A549 (cell line): ENCODE results near the gene HIGD1C. TPM values are rescaled to one million over a fixed set of nuclear protein-coding genes. Genes with fewer than 3 reads are reported as not detected.

Experiments
- ATAC-seq, 2 experiments: fragments of 200-7000 bp in 1 of 2; fragments of >200 bp in 1 of 2; cut with Nextera tagmentation in 1 of 2; cut with Tn5 transposase in 1 of 2; 3 replicates each; pipeline versions ENCODE4 v1.8.0 to v1.9.1; 2018 to 2020; ENCODE audit warnings: mild to moderate bottlenecking in 1 of 2, moderate library complexity in 1 of 2
- CTCF ChIA-PET: fragments of 300-600 bp; sonication (Branson Sonifier 250); formaldehyde crosslinking; extraction: SDS; loops from one replicate; lab custom pipeline; 2021; ENCODE audit warnings: antibody characterized with exemption, inconsistent platforms; lab: Yijun Ruan, JAX
- POLR2A ChIA-PET: fragments of 350-600 bp; formaldehyde crosslinking; extraction: SDS; loops from one replicate; lab custom pipeline; 2021; ENCODE audit warnings: antibody characterized with exemption, inconsistent platforms; lab: Yijun Ruan, JAX
- DNase-seq, 2 experiments: peaks; one replicate each; pipeline versions ENCODE4 v3.0.0 to v3.0.0-alpha.2; 2011 to 2016; ENCODE audit warnings: low read depth in 1 of 2, low spot score in 1 of 2
- FAIRE-seq: peaks from 2 replicates; lab custom pipeline; 2011; peaks lifted over from hg19 to GRCh38; lab: Jason Lieb, UNC
- H3K27ac ChIP-seq, 2 experiments: fragments of >200 bp; sonication (Bioruptor Twin); formaldehyde crosslinking; 3 replicates each; pipeline ENCODE4 v1.5.1; 2016 to 2017
- H3K4me1 ChIP-seq: fragments of >200 bp; sonication (Bioruptor Twin); formaldehyde crosslinking; 3 replicates; pipeline ENCODE4 v1.6.1; 2016
- H3K4me2 ChIP-seq: fragments of >200 bp; sonication (Bioruptor Twin); formaldehyde crosslinking; 3 replicates; pipeline ENCODE4 v1.6.1; 2016
- H3K4me3 ChIP-seq: fragments of >200 bp; sonication (Bioruptor Twin); formaldehyde crosslinking; 3 replicates; pipeline ENCODE4 v1.5.1; 2016
- H3K9me3 ChIP-seq: fragments of >200 bp; sonication (Bioruptor Twin); formaldehyde crosslinking; 3 replicates; pipeline ENCODE4 v1.6.1; 2016
- ATOH8 ChIP-seq: fragments of 250-450 bp; sonication (Bioruptor Pico); IDR thresholded peaks from 2 replicates; pipeline ENCODE4 v1.5.0; 2020; ENCODE audit warnings: low read depth, mild to moderate bottlenecking, moderate library complexity
- BCL3 ChIP-seq: fragments of >200 bp; sonication (Bioruptor Twin); formaldehyde crosslinking; IDR thresholded peaks from 3 replicates; pipeline ENCODE4 v1.6.1; 2016
- CBX8 ChIP-seq: fragments of 200-600 bp; sonication (generic); IDR thresholded peaks from 2 replicates; pipeline ENCODE4 v1.6.1; 2016
- CEBPB ChIP-seq, 2 experiments: fragments of >200 bp in 1 of 2; sonication (Bioruptor Twin) in 1 of 2; formaldehyde crosslinking in 1 of 2; IDR thresholded peaks; 2 replicates each; pipeline ENCODE4 v1.6.1; 2012 to 2016
- CHD4 ChIP-seq: fragments of 200-600 bp; sonication (generic); IDR thresholded peaks from 2 replicates; pipeline ENCODE4 v1.6.1; 2016; ENCODE audit warnings: antibody characterized with exemption, mild to moderate bottlenecking, borderline replicate concordance
- EHF ChIP-seq: fragments of 250-450 bp; sonication (Bioruptor Pico); IDR thresholded peaks from 2 replicates; pipeline ENCODE4 v1.5.0; 2020; ENCODE audit warnings: mild to moderate bottlenecking
- EHMT2 ChIP-seq: fragments of 200-600 bp; sonication (generic); IDR thresholded peaks from 2 replicates; pipeline ENCODE4 v1.6.1; 2016; ENCODE audit warnings: antibody characterized with exemption, low read depth, mild to moderate bottlenecking, moderate library complexity
- FOSB ChIP-seq: fragments of 250-450 bp; sonication (Bioruptor Pico); IDR thresholded peaks from 2 replicates; pipeline ENCODE4 v1.5.0; 2020; ENCODE audit warnings: mild to moderate bottlenecking, moderate library complexity
- HES2 ChIP-seq: fragments of >200 bp; sonication (Bioruptor Twin); formaldehyde crosslinking; IDR thresholded peaks from 2 replicates; pipeline ENCODE4 v1.6.1; 2016
- HOXA7 ChIP-seq: fragments of 250-450 bp; sonication (Bioruptor Pico); IDR thresholded peaks from 2 replicates; pipeline ENCODE4 v1.5.0; 2020; ENCODE audit warnings: mild to moderate bottlenecking, moderate library complexity
- HOXB13 ChIP-seq: fragments of 250-450 bp; sonication (Bioruptor Pico); IDR thresholded peaks from 2 replicates; pipeline ENCODE4 v1.5.0; 2020; ENCODE audit warnings: low read depth, mild to moderate bottlenecking, moderate library complexity
- HOXB5 ChIP-seq: fragments of 250-450 bp; sonication (Bioruptor Pico); IDR thresholded peaks from 2 replicates; pipeline ENCODE4 v1.5.0; 2020; ENCODE audit warnings: mild to moderate bottlenecking, moderate library complexity
- JUN ChIP-seq, 2 experiments: fragments of >200 bp; sonication (Bioruptor Twin); formaldehyde crosslinking; IDR thresholded peaks; 2 replicates in 1 of 2; 3 replicates in 1 of 2; pipeline ENCODE4 v1.6.1; 2016 to 2017
- KDM5A ChIP-seq: fragments of 200-600 bp; sonication (generic); IDR thresholded peaks from 2 replicates; pipeline ENCODE4 v1.6.1; 2016; ENCODE audit warnings: antibody characterized with exemption, mild to moderate bottlenecking
- MAFK ChIP-seq: fragments of 450-650 bp; IDR thresholded peaks from 2 replicates; pipeline ENCODE4 v1.6.1; 2014; ENCODE audit not compliant: partially characterized antibody
- MAX ChIP-seq: IDR thresholded peaks from 2 replicates; pipeline ENCODE4 v1.6.1; 2012
- PBX3 ChIP-seq: IDR thresholded peaks from 2 replicates; pipeline ENCODE4 v1.6.1; 2012
- PHF8 ChIP-seq: fragments of 200-600 bp; sonication (generic); IDR thresholded peaks from 2 replicates; pipeline ENCODE4 v1.6.1; 2016; ENCODE audit warnings: low read depth, mild to moderate bottlenecking, antibody characterized with exemption, moderate library complexity, borderline replicate concordance
- POLR2A ChIP-seq: IDR thresholded peaks from 2 replicates; pipeline ENCODE4 v1.6.1; 2012; ENCODE audit warnings: mild to moderate bottlenecking, low read length
- RAD21 ChIP-seq, 2 experiments: fragments of >200 bp in 1 of 2; sonication (Bioruptor Twin) in 1 of 2; formaldehyde crosslinking in 1 of 2; IDR thresholded peaks in 1 of 2; conservative IDR thresholded peaks in 1 of 2; 2 replicates in 1 of 2; 3 replicates in 1 of 2; pipeline ENCODE4 v1.6.1; 2012 to 2018; ENCODE audit warnings: inconsistent platforms in 1 of 2
- RARB ChIP-seq: fragments of 250-450 bp; sonication (Bioruptor Pico); IDR thresholded peaks from 2 replicates; pipeline ENCODE4 v1.8.0; 2021; ENCODE audit warnings: mild to moderate bottlenecking, moderate library complexity
- RCOR1 ChIP-seq: fragments of 150-350 bp; IDR thresholded peaks from 2 replicates; pipeline ENCODE4 v1.6.1; 2014; ENCODE audit warnings: antibody characterized with exemption, low read length, low read depth
- RFX5 ChIP-seq: fragments of 450-650 bp; IDR thresholded peaks from 2 replicates; pipeline ENCODE4 v1.7.1; 2014; ENCODE audit warnings: antibody characterized with exemption, mild to moderate bottlenecking, moderate library complexity
- TFCP2L1 ChIP-seq: fragments of 250-450 bp; sonication (Bioruptor Pico); IDR thresholded peaks from 2 replicates; pipeline ENCODE4 v1.5.0; 2021; ENCODE audit warnings: mild to moderate bottlenecking
- TP53 ChIP-seq: fragments of 250-450 bp; sonication (Bioruptor Pico); IDR thresholded peaks from 2 replicates; pipeline ENCODE4 v1.5.0; 2021; ENCODE audit warnings: mild to moderate bottlenecking, moderate library complexity
- ZNF302 ChIP-seq: fragments of 250-450 bp; sonication (Bioruptor Pico); IDR thresholded peaks from 2 replicates; pipeline ENCODE4 v1.9.0; 2021; ENCODE audit warnings: inconsistent platforms, mild to moderate bottlenecking, moderate library complexity
- WGBS: methylation state at CpG from one replicate; pipeline ENCODE4 v1.1.6; 2017; ENCODE audit errors: missing lambda C conversion rate; 5-methylcytosine and 5-hydroxymethylcytosine counted together
- polyA plus RNA-seq, 4 experiments: library from polyadenylated mRNA; depleted of rRNA in 3 of 4; stranded (reverse); fragments of >200 nt; fragmentation: RNase III in 1 of 4; extraction: RNeasy Plus Mini Kit Qiagen cat#74134 plus additional on column Dnase treatment in 1 of 4; gene quantifications; 2 replicates in 3 of 4; 3 replicates in 1 of 4; pipeline ENCODE4 v1.2.3, GENCODE V29; 2011 to 2017

The HIGD1C gene
- polyA plus RNA-seq, 2 of the 4 experiments (the other 2 are of a cell fraction) = not detected

GRCh38 chr12:50949801-50950302 is 2.5 kb upstream of the HIGD1C start:
- Histone ChIP-seq H3K4me2 (no peak overlapping the region), H3K4me1 (no peaks in the 10 kb centered on the region), H3K27ac (no peak overlapping the region), H3K4me3 (no peak overlapping the region), H3K9me3 (no peaks in the 10 kb centered on the region)
- DNase-seq = no peak
- 82% methylated on average over 4 of the region's 4 CpGs for WGBS
- no peak for TF ChIP-seq POLR2A
- TF ChIP-seq HOXB13 (CRISPR knock-in tag) = no peak
- no peak for TF ChIP-seq FOSB (CRISPR knock-in tag)
- TF ChIP-seq PHF8 = no peak
- TF ChIP-seq BCL3 = no peak
- no peak for TF ChIP-seq CHD4
- TF ChIP-seq MAFK = no peak
- no peak for TF ChIP-seq MAX
- no peak for TF ChIP-seq CEBPB (IDR thresholded peaks at IDR 0.05)
- no peak for TF ChIP-seq TFCP2L1
- no peak for TF ChIP-seq TP53 (CRISPR knock-in tag)
- TF ChIP-seq EHF (CRISPR knock-in tag) = no peak
- no peak for TF ChIP-seq PBX3
- TF ChIP-seq HOXB5 = no peak
- no peak for TF ChIP-seq RARB (CRISPR knock-in tag)
- TF ChIP-seq HOXA7 = no peak
- no peak for TF ChIP-seq ZNF302 (CRISPR knock-in tag)
- TF ChIP-seq RFX5 = no peak
- no peak for TF ChIP-seq JUN (IDR thresholded peaks at IDR 0.05)
- TF ChIP-seq HES2 = no peak
- no peak for FAIRE-seq
- ChIA-PET POLR2A (interaction anchor here (0.6 kb wide), 1 partner anchor 133 kb away, joined by 3 read pairs; no protein-coding TSS in a partner anchor), CTCF (interaction anchor here (0.6 to 1.1 kb wide), 4 partner anchors 9 to 945 kb away, joined by 3 to 4 read pairs (median 3); no protein-coding TSS in a partner anchor)
- ATAC-seq = no peak

- TF ChIP-seq RAD21 (conservative IDR thresholded peaks at IDR 0.05 in 1 of 2, IDR thresholded peaks at IDR 0.05 in 1 of 2) (no peak), KDM5A (no peak), EHMT2 (no peak), RCOR1 (no peak), CBX8 (no peak), ATOH8 (no peak), MAFK (no peak)
- TF ChIP-seq, all 56 proteins: peak for 0
- DNase-seq = no peak
- H3K4me1 ChIP-seq = no peaks in the 10 kb centered on the region
- ChIA-PET POLR2A (no interaction called here), CTCF (no interaction called here)
- H3K4me3 ChIP-seq = no peak overlapping the region
- H3K9me3 ChIP-seq = no peaks in the 10 kb centered on the region
- no peak overlapping the region for H3K4me2 ChIP-seq
- no peak for FAIRE-seq
- 85% methylated on average over 2 of the region's 2 CpGs for WGBS
- no peak for ATAC-seq
- H3K27ac ChIP-seq = no peak overlapping the region
Measured at GRCh38 chr12:50951112-50951511, 1.2 kb upstream of the HIGD1C start.
